HG03442 (cell line): ENCODE measurements around the gene DNAJB9.

Experiments used
- ATAC-seq: cut with Tn5 transposase; IDR thresholded peaks from one replicate; pipeline ENCODE4 v1.9.1; 2021; ENCODE audit warnings: mild to moderate bottlenecking, moderate library complexity; ENCODE audit not compliant: unreplicated experiment

Gene DNAJB9

DNA sequence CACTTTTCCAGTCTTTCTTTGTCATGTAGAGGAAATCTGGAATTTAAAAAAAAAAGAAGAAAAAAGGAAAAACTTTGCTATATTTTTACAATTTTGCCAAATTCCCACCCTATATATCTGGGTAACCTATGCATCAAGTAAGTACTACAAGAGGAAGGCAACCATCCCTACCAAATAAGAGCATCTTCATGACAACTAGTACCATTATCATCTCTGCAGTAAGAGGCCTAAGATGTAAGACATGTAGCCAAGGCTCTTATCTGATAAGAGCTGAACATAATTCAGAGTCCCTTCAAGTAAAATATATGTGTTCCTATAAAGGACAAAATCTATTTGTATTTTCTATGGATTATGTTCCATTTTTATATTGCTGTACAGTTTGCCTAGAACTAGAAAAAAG lies 3.7 kb upstream of the DNAJB9 start:
- no peak for ATAC-seq

DNA sequence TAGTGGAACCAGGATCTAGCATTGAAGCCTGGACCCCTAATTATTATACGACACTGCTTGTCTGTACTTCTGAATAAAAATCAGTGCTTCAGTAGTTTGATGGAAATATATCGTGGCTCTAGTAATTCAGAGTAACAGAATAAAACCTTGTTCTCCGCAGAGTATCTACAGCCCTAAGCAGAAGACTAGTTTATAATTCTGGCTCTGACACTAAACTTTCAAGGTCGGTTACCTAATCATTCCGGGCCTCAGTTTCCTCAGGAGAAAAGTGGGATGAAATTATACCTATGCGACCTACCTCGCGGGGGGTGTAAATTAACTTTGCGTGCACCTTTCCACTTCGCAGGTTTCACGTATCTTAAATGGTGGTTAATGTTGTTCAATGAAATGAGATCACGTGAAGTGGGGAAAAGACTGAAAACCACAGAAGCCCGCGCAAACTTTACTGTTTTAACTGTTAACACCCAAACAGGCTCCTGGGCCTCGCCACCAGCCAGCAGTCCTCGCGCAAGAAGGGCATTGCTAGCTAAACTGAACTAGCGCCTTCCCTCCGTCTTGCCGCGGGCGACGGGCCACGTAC lies 783 bp upstream of the DNAJB9 start:
- no peak for ATAC-seq

DNA sequence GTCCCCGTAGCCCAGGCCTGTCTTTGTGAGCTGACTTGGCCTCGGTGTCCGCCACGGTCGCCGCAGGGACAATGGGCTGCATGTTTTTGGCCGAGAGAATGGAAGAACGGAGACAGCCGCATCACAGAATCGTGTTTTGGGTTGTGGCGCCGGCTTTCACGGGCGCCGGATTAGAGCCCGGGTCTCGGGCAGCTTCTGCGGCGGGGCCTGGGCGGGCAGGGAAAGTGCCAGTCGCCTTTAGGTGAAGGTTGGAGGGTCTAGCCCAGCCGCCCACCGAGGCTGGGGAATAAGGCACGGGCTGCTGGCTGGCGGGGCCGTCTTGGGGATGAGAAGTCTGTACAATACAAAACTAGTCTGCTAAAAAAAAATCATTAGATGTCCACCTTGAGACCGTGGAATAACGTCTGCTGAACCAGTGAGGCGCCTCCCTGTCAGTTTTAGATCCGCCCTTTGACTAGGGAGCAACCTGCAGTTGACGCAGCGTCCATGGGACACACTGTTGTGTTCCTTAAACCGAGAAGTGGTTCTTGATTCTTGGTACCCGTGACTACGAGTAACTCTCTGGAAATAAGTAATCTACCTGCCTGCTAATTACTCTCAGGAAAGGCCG lies 577 bp downstream of the DNAJB9 start:
- ATAC-seq: peak; percentile 20

DNA sequence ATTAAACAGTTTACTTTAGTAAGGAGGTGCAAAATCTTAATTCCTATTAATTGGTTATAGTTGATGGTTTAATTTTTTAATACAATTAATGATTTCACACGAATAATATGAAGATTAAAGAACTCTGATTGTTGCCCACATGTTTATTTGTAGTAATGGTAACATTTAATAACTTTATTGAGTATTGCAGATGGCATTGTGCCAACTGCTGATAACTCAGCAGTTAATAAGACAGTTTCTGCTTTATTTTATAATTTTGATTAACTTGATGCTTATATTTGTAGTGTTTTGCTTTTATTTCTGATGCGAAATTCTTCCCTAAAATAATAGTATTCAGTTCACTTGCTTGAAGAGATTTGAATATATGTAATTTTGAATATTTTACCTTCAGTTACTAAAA lies 2.8 kb downstream of the DNAJB9 start:
- ATAC-seq: no peak

DNA sequence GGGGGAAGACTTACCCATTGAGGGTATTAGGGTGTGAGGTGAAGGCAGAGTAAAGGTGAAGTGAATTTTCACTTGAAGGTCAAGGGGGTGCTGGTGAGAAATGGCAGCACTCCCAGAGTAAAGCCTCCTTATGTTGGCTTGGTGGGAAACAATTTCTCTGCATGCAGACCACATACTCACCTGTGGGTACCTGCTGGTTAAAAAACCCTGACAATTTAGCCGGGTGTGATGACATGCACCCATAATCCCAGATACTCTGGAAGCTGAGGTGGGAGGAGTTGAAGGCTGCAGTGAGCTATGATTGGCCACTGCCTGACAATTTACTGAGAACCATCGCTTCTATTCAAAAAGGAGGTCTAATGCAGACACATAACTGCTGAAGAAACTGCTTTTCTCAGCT lies 5.5 kb downstream of the DNAJB9 start:
- no peak for ATAC-seq

DNA sequence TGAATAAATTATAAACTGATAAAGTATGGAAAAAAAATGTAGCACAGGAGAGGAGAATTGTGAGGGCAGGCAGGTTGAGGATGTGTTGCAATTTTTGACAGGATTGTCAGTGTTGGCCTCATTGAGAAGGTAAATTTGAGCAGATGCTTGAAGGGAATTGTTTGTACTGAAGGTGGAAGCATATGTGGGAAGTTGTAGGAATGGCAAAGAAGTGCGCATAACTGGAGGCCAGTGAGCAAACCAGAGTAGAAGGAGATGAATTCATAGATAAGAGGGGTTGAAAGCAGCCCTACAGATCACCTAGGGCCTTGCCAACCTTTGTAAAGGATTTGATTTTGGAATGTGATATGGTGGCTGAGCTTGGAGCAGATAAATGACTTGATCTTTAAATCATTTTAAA lies 6.4 kb downstream of the DNAJB9 start:
- no peak for ATAC-seq

DNA sequence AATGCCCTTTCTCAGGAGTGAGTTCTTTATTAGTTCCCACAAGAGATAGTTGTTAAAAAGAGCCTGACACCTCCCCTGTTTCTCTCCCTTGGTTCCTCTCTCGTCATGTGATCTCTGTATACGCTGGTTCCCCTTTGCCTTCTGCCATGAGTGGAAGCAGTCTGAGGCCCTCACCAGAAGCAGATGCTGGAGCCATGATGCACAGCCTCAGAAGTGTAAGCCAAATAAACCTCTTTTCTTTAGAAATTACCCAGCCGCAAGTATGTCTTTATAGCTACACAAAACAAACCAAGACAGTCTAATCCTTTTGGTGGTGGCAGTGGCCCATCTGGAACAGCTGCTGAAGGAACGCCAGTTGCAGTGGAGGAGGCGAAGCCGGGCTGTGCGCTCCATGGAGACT lies 9.3 kb downstream of the DNAJB9 start:
- no peak for ATAC-seq

DNA sequence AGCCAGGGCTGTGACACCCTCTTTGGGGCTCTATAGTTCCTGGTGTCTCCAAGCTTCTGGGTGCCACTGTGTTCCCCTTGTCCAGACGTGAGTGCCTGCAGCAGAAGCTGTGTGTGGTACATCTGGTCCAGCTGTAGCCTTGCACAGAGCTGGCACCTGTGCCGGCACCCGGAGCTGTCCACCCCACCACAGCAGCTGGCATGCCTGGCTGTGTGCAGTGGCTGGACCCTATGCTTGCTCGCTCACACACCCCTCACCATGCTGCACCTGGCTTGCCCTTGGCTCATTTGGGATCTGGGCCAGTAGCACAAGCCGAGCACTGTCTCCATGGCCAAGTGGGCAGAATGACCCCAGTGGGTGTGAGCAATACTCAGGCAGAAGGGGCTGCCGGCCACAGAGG lies 10.6 kb downstream of the DNAJB9 start:
- no peak for ATAC-seq

DNA sequence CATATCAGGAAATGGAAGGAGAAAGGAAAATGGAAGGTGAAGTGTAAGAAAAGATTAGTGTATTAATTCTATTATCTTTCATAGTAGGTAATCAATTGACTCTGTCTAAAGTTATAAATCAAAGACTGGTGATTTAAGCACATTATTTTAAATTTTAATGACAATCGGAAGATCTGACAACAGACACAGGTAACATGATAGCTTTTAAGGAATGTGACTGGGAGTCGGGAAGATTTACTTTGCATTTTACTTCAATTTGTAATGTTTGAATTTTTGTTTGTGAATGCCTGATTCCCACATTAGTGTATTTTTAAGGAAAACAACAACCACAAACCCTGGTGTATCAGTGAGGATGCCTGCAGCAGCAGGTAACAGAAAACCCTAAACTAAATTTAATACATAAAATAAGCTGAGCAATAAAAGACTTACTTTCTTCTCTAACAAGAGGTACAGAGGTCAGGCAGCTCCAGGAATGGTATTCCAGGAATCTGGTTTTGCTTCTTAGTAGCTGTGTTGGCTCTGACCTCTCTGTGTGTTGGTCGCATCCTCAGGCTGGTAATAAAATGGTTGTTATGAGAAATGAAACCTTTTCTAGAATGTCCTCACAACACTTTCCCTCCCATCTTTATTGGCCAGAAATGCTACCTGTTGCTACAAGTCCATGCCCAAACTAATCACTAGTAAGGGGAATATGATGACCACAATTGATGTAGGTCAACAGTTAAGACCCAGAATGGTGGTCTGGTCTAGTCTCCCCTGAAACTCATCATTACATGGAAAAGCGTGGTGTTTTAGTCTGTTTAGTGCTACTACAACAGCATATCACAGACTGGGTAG lies 12.2 kb downstream of the DNAJB9 start:
- ATAC-seq: no peak

DNA sequence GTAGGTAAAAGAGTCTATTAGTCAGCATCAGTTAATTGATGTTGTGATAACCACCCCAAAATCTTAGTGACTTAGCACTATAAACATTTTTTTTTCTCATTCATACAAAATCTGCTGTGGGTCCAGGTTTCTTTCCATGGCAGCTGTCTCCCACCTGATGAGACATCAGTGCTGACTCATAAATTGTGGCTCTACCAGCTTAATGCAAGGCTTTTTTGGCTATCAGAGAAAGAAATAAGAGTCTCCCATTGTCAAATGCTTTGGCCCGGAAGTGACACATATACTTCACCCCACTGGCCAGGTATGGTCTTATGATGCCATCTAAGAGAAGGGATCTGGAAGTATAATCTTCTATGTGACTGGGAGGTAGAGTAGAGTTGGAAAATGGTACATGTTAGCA lies 14.5 kb downstream of the DNAJB9 start:
- no peak for ATAC-seq

DNA sequence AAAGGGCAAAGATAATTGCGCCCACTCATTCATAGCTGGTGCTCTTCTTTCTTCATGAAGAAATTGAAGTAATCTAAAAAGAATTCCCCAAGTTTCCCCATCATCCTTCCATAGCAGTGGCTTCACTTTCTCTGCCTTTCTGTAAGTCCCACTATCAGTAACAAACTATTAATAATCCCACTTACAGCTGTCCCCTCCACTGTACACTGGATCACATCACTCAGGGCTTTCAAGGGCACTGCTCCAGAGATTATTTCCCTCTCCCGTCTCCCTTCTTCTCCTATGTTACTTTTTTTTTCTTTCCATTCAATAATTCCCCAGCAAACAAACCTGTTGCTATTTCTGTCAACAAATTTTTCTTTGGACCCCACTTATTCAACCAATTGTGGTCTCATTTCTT lies 16.2 kb downstream of the DNAJB9 start:
- no peak for ATAC-seq

DNA sequence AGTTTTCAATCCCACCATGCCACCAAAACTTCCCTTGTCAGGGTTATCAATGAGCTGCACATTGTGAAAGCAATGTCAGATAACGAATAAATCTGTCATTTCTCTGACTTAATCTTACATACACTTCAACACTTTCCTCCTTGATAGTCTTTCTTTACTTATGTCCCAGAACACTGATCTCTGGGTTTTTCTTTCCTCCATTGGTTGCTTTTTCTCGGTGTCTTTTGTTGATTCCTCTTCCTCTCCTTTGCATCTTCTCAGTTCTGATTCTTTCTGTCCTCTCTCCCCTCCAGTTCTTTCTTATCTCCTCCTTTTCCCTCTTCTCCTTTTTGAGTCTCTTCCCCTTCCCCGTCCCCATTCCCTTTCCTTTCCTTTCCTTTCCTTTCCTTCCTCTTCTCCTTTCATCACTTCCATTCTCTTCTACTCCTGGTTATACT lies 16.6 kb downstream of the DNAJB9 start:
- ATAC-seq: no peak

DNA sequence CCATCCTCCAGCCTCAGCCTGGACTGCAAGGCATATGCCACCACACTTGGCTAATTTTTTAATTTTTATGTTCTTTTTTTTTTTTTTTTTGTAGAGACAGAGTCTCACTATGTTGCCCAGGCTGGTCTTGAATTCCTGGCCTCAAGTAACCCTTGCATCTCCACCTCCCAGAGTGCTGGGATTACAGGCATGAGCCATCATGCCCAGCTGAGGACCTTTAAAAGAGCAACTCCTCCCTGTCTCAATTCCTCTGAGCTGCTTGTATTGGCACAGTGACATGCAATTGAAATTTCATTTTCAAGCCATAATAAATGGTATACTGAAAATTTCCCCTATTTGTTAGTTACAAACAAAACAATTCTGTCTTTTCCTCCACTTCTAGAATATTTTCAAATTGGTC lies 19.5 kb downstream of the DNAJB9 start:
- ATAC-seq: no peak

DNA sequence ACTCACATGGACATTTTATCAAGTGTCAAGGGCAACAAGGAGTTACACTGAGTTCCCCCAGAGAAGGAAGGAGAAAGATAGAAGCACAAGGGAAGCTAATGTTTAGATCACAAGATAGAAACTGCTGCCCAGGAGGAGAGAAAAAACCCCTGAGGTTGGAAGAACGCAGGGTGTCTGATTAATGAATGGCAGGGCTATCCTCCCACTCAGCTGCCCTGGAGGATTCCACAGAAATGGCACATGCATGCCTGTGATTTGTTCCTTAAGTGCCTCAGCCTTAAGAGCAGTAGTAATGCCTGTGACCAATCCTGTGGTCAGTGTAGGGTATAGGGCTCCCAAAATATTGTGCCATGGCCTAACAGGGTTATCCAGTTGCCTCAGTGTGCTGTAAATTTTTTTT lies 20.2 kb downstream of the DNAJB9 start:
- no peak for ATAC-seq

DNA sequence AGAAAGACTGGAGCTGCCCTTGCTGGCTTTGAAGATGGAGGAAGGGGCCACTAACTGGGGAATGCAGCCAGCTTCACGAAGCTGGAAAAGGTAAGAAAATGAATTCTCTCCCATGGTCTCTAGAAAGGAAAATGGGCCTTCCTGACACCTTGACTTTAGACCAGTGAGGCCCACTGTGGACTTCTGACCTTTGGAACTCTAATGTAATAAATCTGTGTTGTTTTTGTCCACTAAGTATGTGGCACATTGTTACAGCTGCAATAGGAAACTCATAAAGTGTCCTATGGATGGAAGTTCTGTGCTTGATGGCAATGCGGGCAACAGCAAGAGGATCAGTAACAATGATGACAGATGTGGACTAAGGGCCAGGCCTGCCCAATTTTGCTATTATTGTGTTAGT lies 20.9 kb downstream of the DNAJB9 start:
- no peak for ATAC-seq

DNA sequence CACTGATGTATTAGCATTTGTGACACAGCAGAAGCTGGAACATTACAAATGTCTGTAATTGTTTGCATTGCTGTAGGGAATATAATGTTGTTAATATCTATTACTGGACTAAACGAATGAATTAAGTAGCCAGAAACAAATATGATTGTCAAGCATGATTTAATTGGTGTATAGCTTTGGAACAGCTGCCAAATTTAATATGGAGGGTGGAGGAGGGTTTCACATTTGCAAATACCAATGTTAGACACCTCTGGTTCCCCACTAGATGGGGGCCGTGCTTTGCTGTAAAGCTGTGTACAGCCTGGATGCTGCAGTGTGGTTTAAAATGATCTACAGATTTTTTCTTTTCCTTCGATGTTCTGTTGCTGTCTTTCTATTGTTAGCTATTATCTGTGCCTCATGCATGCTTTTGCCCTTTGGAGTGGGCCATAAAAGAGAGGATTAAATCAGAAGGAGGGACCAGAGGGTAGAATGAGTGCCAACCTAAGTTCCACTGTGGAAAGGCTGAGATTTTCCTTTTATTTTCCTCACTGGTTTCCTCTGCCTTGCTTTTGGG lies 23.1 kb downstream of the DNAJB9 start:
- no peak for ATAC-seq

DNA sequence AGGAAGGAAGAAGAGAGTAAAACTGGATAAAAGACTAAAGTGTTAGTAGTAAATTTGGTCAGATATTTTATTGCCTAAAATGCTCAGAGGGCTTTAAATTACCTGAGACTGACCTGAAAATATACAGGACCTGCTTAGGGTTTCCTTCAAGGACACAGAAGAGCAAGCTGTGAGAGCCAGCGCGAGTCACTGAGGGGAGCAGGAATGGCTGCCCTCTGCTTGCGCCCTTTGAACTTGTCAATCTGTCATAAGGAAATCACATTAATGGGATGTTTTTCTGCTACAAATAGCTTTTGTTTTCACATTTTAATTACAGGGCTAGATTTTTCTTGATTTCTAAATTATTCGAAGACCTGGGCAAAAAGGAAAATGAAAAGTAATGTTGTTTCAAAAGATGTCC lies 26.9 kb downstream of the DNAJB9 start:
- no peak for ATAC-seq

DNA sequence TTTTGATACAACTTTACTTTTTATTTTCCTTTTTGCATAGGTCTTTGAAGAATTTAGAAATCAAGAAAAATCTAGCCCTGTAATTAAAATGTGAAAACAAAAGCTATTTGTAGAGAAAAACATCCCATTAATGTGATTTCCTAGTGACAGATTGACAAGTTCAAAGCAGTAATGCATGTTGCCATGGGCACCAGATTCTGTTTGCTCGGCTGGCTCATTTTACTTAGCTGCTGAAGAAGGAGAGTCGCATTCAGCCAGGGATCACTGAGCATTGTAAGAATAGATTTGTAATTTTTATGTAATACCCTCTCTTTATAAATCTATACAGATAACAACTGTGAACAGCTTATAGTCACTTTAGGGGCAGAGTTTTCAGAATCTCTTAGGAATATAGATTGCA lies 28.5 kb downstream of the DNAJB9 start:
- ATAC-seq: no peak

DNA sequence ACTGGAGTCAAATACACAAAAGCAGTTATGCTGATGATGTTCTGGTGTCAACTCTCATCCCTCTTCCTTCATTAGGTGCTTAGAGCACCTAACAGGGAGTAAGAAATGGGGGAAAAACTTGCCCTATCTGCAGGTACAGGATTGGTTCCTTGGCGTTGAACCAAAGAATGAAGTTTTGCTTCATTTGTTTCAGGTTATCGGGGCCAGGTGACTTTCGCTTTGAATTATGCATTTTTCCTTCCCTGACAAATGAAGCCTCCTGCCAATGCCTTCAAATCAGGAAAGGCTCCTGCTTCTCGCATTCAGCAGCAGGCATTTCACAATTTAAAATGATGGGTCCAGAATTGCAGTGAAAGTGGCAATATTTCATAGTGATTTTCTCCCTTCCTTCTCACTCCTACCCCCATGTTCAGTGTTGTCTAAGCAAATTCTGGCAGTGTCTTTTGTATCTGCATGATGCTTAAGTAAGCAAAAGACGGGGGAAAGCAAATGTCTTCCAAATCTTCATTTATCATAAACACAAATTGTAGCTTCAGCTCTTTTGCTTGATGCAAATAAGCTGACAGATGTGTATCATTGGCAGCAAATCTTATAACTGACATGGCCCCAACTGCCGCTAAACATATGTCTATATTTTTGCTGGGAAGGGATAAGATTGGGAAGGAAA lies 29.4 kb downstream of the DNAJB9 start:
- ATAC-seq: no peak

DNA sequence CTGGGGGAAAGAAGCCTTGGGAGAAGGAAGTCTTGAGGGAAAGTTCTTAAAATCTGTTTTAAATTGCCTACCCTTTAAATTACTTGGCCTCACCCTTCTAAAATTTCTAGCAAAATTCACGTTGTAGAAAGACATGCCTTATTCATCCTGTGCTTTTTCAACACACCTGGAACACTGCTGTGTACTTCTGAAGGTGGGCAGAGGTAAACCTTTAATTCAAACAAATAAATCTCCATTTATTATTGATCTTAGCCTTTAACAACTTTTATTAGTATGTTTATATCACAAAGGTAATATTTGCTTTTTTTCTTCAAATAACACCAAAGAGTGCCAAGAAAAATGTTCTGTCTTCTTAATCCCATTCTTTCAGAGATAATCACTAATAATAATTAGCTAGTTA lies 30.7 kb downstream of the DNAJB9 start:
- ATAC-seq: no peak

DNA sequence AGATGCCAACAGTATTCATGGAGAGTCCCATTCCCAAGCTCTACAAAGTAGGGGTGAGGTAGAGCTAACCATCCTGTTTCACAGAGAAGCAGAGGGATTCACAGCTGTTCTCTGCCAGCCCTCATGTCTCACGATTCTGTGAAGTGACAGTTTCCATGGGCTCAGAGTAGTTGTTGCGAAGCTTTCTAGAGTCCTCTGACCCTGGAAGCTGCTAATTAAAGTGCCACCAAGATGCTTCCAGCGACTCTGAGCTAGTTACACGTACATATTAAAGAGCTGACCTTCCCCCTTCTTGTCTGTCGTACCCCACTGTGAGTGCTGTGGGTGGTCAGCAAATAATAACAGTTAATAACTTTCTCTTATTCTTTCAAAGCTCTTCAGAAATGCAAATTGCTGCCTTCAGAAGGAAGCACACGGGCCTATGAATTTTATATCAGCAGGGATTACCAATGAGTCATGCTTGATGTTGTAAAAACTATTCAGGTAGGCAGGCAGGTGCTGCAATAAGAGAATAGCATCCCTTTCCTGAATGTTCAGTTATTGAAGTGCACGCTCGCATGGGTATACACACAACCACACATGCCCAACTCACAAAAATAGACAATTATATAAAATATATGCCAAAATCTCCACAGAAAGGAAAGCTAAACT lies 34.1 kb downstream of the DNAJB9 start:
- no peak for ATAC-seq
